Right ventricle myocardium inferior (tissue), 1 donor: ENCODE results near the gene CLIP4. TPM values are rescaled to one million over a fixed set of nuclear protein-coding genes. Genes with fewer than 3 reads are reported as not detected.
A peak's percentile ranks its signal among the peaks of the same experiment; 100 is the strongest.

ENCODE experiments used
- ATAC-seq: fragments of 200-7000 bp; cut with Tn5 transposase; one replicate; pipeline ENCODE4 v1.9.1; 2020; ENCODE audit warnings: mild to moderate bottlenecking, moderate library complexity
- DNase-seq: peaks from one replicate; pipeline ENCODE4 v3.0.0; 2021; ENCODE audit errors: missing footprints
- intact Hi-C: fragments of 100-400 bp; cut with DNase I; formaldehyde crosslinking; loops from one replicate; pipeline ENCODE4 v1.11.0; 2022
- total RNA-seq: library from RNA; stranded (reverse); fragmentation: NEBNext Ultra II Directional; extraction: Animal tissue kit (Norgen Biotek cat#: 25700); gene quantifications from one replicate; pipeline ENCODE4 v1.2.1, GENCODE V29; 2021
- donor health status: DM: no; HTN: yes; CAD: no; lungs with severe emphysema.

Gene CLIP4
- total RNA-seq, 1 donor from 2014 or later, result 26.2 TPM

DNA sequence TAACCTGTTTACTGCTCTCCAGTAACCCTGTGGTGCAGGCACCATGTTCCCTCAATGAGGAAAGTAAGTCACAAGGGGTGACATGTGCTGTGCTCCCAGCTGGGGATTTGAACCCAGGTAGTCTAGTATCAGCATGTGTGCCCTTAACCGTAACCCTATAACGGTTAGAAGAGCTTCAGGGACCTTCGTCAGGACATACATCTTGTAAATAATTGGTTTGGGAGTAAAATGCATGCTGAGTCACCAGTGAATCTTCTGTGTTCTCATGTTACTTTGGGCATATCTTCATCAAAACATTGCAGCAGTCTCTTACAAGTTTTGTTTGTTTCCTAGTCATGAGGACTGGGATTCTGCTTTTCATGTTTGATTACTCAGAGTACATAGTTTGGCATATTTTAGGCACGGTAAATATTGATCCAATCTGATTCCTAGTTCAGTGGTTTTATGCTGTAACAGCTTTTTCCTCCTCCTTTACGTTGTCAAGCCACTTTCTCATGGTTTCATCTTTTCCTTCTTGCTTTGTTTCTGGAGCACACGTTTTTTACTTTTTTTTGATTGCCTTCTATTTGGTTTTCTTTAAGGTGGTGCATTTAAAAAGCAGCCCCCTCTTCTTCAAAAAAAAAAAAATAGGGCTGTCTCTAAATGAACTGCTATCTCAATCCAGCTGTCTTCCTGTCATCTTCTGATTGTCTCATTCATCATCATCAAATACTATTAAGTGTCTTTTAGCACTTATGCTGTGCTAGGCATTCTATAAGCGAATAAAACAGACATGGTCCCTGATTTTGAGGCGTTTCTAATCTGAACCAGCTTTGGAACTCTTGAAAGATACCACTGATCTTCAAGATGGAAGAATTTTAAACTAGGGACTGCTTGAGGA, 50.4 kb downstream of the CLIP4 start:
- no peak for ATAC-seq
- no peak for DNase-seq
- intact Hi-C loops, result no loop called here

DNA sequence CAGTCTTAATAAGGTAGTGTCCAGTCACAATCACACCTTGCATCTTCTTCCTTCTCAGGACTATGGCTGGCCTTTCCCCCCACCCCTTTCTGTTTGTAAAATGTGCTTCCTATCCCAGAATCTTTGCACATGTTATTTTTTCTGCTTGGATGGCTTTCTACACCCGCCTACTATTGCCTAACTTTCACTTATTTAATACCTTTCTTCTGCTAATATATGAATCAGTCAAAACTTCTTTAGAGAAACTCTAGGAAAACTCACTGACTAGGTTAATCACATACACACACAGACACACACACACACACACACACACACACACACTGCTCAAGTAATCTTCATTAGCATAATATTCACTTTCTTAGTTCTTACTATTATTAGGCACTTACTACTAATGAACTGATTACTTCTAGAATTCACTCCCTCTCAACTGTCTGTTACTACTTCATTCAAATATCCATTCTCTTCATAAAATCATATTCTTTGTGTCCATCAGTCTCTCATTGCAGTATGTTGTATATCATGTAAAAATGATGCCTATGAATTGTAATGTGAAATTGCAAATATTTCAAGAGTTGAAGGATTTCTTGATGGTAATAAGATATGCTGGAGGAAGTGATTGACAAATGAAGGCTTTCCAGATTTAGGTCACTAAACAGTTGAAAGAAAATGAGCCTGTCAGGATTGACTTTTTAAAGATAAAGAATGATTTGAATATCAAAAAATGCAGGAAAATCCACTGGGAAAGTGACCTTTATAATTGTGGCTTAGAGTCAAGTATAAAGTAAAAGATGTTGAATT, 51.2 kb downstream of the CLIP4 start:
- DNase-seq (no peak), ATAC-seq (no peak)
- intact Hi-C loops, result no loop called here

DNA sequence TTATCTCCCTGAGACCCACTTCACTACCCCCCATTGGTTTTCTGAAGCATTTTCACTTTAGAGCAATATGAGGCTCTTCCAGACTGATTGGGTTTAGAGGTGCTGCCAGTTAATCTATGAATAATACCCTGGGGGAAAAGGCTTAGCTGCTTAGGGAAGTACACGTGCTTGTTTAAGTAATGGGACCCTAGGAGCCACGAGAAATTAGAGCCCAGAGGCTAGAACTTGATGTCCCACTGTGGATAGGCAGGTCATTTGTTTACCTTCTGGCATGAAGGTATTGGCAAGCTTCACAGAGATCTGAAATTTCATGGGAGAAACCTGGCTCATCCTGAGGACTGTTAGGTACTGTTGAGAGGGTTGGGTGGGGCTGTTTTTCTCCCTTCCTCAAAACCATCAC, 59.7 kb downstream of the CLIP4 start:
- no peak for ATAC-seq
- intact Hi-C loops, result no loop called here

DNA sequence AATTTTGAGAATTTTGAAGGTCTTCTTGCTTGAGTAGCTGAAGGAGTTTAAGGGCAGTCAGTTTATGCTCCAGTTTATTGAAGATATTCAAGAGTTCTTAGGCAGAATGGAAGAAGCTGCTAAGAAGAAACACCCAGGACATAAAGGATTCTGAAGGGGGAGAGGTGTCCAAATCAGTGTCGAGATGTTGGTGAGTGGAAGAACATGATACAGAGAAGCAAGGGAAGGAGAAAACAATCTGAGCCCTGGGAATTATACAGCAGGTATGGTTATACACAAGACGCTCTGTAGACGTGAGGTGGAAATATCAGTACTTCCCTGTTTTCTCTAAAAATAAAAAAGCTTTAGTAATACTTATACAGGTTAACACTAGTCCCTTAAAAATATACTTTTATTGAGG, 60.1 kb downstream of the CLIP4 start:
- intact Hi-C loops, result no loop called here
- ATAC-seq, result no peak
- no peak for DNase-seq

More for the DNA sequence above, 59.7 kb downstream of the CLIP4 start:
- no peak for DNase-seq

DNA sequence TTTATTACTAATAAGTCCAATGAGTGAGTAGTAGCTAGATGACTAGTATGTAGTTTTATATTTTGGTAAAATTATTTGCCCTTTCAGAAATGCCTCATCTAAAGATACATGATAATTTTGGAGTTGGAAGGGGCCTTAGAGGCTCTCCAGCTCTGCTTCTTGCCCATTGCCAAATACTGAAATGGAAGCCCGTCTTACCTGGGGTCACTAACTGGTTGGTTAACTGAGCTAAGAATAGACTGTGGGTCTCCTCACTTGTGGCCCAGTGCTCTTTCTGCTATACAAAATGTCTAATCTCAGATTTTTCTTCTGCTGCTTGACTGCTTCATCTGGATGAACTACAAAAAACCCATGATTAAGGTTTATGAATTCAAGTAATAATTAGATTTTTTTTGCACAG, 67.1 kb downstream of the CLIP4 start:
- DNase-seq (no peak), ATAC-seq (no peak)
- intact Hi-C loops, result no loop called here

DNA sequence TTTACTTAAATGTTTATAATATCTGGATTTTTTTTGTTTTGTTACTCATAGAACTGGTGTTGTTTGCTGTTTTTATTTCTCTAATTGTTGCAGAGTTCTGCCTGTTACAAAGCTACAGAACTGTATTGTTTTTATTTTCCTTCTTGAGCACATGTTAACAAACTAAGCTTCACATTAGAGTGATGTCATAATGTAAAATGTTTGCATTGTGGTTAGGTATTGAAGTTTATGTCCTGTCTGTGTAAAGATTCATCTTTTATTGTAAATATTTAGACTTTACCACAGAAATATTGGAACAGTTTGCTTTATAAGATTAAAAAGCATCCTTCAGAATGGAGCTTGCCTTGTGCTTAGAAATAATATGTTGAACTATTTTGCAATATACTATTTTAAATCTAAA, 67.7 kb downstream of the CLIP4 start:
- intact Hi-C loops, result no loop called here
- no peak for ATAC-seq
- DNase-seq, result no peak

DNA sequence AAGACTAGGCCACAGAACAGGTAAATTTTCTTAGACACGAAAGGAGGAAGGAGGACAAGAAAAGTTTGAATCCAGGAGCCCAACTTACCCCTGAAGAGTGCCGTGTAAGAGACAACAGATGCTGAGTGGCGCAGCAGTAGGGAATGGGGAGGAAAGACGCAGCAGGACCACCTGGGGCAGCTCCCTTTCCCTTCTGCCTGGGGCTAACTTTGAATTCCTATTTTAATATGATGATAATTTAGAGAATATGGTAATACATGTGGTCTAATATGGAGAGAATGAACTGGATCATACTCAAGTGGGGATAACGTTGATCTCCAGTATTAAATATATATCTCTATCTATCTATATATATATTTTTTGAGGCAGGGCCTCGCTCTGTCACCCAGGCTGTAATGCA, 69.3 kb downstream of the CLIP4 start:
- ATAC-seq (no peak), DNase-seq (no peak)
- intact Hi-C loops, result no loop called here

DNA sequence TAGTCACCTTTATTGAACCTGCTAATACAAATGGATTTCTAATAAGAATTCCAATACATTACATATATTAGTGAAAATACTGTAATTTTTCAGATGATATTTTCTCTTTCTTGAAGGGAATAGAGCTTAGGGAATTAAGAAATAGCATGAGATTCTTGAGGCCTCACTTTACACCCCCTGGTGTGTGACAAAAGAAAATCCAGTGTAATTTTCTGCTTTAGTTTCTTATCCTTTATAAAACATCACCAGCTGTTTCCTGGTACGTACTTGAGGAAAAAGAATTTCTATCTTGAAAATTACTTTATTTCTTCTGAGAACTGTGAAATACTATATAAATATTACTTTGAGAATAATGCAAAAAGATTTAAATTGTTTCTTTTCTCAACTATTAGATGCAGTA, 71.6 kb downstream of the CLIP4 start:
- intact Hi-C loops, result no loop called here

DNA sequence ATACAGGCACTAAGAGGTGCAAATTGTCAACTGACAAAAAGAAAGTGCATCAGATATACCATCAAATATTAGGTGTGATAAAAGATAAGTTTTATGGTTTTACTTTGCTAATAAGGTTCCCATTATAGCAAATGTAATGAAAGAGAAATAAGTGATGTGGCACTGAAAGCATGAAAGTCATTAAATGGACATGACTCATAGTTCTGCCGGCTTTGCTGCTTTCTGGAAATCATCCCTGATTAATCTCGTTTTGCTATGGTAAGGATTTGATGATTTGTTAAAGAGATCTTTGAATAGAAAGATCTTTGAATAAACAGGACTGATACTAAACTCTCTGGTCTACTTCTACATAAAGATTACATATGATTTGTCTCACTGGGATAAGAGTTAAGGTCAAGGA, 72.7 kb downstream of the CLIP4 start:
- intact Hi-C loops, result no loop called here
- ATAC-seq, result no peak
- no peak for DNase-seq

More for the DNA sequence above, 71.6 kb downstream of the CLIP4 start:
- no peak for ATAC-seq
- no peak for DNase-seq

DNA sequence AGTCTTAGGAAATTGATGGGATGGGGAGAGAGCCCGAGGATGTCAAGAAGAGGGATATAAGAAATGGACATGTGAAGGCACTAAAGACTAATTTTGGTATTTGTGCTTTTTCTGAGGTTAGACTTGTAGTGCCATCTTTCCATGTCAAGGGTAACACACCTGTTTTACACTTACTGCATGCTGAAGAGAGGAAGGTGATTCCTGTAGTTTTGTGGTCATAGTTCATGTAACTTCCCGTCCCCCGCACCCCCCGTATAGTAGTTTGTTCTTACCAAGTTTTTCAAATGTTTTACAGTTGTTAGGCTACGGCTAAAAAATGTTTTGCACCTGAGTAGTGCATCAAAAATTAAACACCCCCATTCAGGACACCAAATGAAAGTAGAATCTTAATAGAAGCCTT, 73.8 kb downstream of the CLIP4 start:
- intact Hi-C loops, result no loop called here
- ATAC-seq, result no peak
- no peak for DNase-seq

DNA sequence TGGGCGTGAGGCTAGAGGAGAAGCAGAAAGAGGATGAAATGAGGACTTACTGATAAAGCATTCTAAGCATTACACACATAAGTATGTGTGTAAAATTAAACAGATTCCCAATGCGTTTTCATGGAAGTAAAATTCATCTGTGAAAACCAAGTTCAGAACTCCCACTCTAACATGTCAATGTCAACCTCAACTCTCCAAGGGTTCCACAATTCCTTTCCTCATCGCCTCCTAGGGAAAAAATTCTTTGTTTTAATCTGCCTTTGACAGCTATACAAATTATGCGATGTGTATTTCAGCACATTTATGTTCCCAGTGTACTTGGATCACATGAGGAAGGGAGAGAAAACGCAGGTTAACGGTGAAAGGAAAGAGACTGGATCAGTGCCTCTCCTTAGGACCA, 76.6 kb downstream of the CLIP4 start:
- no peak for ATAC-seq
- intact Hi-C loops, result no loop called here
- DNase-seq, result no peak

DNA sequence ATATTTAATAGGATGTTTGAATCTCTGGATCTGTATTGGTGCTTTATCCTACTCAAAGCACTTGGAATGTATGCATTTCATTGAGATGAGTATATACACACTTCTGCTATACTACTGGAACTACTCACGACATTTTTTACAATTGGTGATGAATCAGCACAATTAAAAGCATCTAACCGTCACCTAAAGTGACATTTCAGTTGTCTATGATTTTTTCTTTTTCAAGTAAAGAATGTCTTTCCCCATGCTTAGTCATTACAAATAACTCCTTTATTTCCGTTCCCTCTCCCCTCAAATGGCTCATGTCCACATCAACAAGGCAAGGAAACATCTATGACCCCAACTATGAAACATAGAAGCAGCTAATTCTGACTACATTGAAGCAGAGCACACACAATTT, 77.3 kb downstream of the CLIP4 start:
- intact Hi-C loops, result no loop called here
- ATAC-seq (no peak), DNase-seq (no peak)

DNA sequence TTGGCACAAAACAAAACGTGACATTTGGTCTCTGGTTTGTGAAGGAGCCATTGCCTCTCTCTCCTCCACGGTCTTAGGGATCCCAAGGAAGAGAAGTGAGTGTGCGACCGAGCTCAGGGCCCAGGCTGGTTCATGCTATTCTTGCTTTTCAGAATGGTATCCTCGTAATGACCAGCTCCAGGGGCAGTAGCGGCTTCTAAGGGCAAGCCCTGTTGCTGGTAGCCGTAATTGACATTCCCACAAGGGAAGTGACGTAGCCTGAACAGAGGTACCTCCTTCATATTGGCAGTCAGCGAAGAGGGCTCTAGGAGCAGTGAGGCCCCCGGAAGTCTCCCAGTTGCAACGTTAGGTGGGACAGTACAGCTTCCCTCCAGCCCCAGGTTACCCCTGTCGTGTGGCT, 77.9 kb downstream of the CLIP4 start:
- DNase-seq (no peak), ATAC-seq (no peak)
- intact Hi-C loops, result no loop called here

DNA sequence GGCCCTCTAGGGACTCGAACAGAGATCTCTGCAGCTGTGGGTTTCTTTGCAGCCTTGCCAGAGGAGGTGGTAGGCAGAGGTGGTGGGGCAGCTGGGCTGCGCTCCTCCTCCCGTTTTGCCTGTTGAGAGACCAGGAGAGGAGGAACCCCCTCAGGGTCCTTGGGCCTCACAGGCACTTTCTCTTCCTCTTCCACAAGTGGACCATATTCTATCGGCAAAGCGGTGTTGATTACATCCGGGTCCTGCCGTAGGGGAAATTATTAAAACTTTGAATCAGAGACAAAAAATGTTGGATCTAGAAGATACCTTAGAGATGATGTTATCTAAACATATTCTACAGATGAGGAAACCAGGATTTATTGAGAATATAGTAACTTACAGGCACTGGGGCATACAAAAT, 78.5 kb downstream of the CLIP4 start:
- no peak for DNase-seq
- intact Hi-C loops, result no loop called here
- no peak for ATAC-seq

DNA sequence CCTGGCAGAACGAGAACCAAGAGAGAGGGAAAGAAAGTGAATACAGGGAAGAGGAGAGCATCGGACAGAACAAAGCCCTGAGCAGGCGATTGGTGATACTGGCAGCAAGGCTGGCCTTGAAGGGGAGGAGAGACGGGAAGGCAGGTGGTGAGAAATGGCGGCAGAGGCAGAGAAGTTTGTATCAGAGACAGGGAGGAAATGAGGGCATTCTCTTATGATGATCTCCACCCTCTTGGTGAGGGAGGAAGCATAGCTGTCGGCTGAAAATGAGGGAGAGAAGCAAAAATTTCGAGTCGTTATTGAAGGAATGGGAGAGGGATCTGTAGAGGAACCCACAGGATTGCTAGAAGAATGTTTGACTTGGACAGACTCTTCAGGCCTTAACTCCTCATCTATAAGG, 80.6 kb downstream of the CLIP4 start:
- DNase-seq (no peak), ATAC-seq (no peak)
- intact Hi-C loops, result loop anchor here (1.0 kb wide), 1 partner anchor 237 kb away; no protein-coding TSS in a partner anchor

DNA sequence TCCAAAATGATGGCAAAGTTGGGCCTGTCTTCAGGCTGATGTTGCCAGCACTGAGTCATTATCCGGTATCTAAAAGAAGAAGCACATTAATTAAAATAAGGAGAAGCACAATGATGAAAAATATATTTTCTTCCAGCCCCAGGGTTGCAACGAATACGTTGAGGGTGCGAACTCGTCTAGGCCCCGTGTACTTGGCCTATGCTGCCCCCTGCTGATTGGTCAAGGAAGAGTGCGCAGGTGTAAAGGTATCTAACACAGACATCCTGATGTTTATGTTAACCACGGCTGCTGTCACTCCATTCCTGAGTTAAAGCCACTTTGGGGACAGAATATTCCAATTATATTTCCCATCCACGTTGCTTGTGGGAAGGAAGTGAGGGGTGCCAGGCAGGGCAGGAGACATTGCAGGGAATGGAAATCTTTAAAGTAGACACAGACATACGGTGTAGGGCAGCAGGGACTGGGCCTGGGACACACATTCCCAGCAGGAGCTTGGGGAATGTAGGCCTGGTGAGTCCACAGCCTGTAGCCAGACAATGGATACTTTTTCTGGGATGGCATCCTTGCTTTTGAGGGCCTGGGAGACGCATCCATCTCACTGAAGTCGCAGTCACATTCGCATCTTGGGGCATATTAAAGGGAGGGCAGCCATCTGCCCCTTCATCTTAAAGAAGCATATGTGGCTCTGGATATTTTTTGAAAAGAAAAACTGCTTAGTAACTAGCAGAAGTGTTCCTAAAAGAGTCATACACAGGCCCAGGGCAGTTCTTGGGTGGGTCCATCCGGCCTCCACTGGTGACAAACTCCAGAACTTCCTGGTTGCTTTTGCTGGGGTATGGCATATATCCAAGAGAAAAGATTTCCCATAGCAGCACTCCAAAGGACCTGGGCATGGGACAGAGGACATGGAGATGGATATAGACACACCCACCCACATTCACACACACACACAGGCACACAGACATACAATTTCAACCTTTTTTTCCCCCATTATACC, 81.9 kb downstream of the CLIP4 start:
- intact Hi-C loops, result loop anchor here (1.0 kb wide), 1 partner anchor 239 kb away; no protein-coding TSS in a partner anchor
- DNase-seq, result no peak
- ATAC-seq, result peak; percentile 75

DNA sequence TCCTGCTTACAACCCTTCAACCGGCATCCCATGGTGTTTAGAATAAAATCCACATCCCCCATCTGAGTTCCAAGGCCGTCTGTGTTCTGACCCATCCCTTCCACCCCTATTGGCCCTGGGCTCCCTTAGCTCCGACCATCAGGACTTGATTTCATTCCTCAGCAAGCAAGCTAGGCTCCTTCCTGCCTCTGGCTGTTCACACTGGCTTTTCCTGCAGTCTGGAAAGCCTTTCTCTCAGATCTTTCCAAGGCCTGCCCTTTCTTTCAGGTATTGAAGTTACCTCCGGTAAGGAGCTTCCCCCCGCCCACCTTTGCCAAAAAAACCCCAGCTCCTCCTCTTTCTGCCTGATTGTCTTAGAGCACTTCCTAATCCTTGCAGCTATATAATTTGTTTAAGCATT, 86.8 kb downstream of the CLIP4 start:
- intact Hi-C loops, result no loop called here
- DNase-seq (no peak), ATAC-seq (no peak)

DNA sequence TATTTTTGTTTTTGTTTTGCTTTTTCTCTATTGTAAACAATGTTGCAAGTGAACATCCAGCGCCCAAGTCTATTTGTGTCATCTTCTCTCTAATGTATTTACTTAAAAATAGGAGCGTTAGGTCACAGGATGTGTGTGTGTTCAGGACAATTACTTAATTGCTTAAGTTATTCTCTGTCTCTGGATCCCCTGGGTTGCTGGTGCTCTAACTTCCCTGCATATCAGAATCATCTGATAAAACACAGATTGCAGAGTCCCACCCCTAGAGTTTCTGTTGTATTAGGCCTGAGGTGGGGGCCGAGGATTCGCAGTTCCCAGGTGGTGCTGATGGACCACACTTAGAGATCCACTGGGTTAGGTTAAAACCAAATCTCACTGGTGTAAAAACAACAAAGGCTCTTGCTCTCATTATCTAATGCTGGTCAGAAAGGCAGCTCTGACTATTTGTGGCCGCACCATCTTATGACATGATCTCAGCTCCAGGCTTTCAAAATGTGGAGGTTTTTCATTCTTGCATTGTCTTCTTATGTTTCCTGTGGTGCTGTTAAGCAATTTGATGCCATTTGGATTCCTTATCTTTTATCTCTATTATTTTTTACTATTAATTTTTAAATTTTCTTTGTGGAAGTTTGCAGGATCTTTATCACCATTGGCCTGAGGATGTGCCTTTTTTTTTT, 87.7 kb downstream of the CLIP4 start:
- intact Hi-C loops, result no loop called here
- DNase-seq (no peak), ATAC-seq (no peak)
